Epithelial cell of prostate (primary cell): ENCODE results near the gene CHST2.

Experiments used
- DNase-seq: peaks from one replicate; pipeline ENCODE4 v3.0.0-alpha.2; 2011; ENCODE audit warnings: low read depth, low spot score
- H3K27ac ChIP-seq: fragments of 450-650 bp; 2 replicates; pipeline ENCODE4 v1.5.1; 2017; ENCODE audit warnings: mild to moderate bottlenecking

CHST2 gene

GRCh38 chr3:143128227-143128955 lies 8.8 kb downstream of the CHST2 start:
- no peak overlapping the region for H3K27ac ChIP-seq
- no peak for DNase-seq

- H3K27ac ChIP-seq = no peak overlapping the region
- DNase-seq = no peak
These were observed 12.8 kb downstream of the CHST2 start for GRCh38 chr3:143132246-143132980.

DNA sequence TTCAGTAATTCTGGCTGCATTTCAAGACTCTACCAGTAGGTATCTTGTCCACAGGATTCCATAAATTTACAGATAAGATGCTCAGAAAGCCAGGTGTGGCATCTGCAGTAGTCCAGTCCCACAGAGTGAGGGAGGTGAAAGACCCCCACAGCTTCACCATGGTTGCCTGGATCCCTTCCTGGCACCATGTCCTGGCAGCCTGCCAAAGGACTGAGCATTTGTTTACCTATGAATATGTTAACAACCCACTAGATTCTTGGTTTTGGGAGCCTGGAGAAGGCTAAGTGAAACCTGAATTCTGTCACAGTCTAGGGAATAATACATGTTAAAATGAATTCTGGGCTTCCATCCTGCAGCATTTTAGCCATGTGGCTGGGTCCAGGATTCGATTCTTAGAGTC lies 14.9 kb downstream of the CHST2 start:
- no peak overlapping the region for H3K27ac ChIP-seq
- no peak for DNase-seq

GRCh38 chr3:143135150-143135549 lies 15.6 kb downstream of the CHST2 start:
- no peak overlapping the region for H3K27ac ChIP-seq
- peak; percentile 48 for DNase-seq

- DNase-seq = no peak
- H3K27ac ChIP-seq = no peak overlapping the region
These were observed 18.0 kb downstream of the CHST2 start for GRCh38 chr3:143137435-143138036.

DNA sequence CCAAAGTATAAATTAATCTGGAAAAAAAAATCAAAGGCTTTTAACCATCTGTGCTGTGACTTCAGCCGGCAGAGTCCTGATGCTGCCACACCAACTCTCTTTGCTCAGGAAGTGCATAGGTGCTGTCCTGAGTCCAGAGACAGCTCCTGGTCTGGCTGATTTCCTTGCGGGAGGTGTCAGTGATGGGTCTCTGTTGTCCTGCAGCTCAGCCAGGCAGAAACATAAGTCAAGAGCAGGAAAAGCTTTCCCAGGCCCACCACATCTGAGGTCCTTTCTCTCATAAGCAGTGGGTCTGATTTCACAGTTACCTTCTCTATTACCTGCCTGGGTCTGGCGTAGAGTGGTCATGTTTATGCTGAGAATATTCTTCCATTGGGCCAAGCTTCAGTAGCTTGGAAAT lies 19.4 kb downstream of the CHST2 start:
- no peak overlapping the region for H3K27ac ChIP-seq
- no peak for DNase-seq

GRCh38 chr3:143139762-143140161 lies 20.2 kb downstream of the CHST2 start:
- no peak for DNase-seq
- H3K27ac ChIP-seq = peak overlapping the region; percentile 37

GRCh38 chr3:143140550-143140949 lies 21.0 kb downstream of the CHST2 start:
- H3K27ac ChIP-seq = peak overlapping the region; percentile 37
- DNase-seq = no peak

GRCh38 chr3:143142354-143142753 lies 22.8 kb downstream of the CHST2 start:
- no peak overlapping the region for H3K27ac ChIP-seq
- no peak for DNase-seq

- no peak for DNase-seq
- no peak overlapping the region for H3K27ac ChIP-seq
These were observed 26.3 kb downstream of the CHST2 start for GRCh38 chr3:143145906-143146305.

GRCh38 chr3:143146486-143147274 lies 27.1 kb downstream of the CHST2 start:
- H3K27ac ChIP-seq = no peak overlapping the region
- DNase-seq = no peak

GRCh38 chr3:143147707-143148106 lies 28.1 kb downstream of the CHST2 start:
- H3K27ac ChIP-seq = no peak overlapping the region
- DNase-seq = no peak

DNA sequence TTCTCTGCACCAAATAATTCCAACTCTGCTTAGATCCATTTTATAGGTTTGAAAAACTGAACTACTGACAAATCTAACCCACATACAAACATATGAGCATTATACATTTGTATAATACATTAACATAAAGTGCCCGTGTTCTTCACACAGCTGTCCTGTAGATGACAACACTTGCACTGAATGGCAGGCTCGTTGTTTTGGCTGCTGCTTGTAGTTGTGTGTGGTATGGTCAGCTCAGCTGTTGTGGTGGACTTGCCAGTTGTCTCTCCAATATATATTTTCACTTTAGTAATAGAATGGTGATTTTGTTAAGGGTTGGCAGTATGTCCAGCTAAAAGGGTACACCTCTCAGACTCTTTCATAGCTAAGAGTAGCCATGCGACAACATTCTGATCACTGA lies 30.5 kb downstream of the CHST2 start:
- no peak for DNase-seq
- no peak overlapping the region for H3K27ac ChIP-seq

- DNase-seq = no peak
- no peak overlapping the region for H3K27ac ChIP-seq
These were observed 31.6 kb downstream of the CHST2 start for GRCh38 chr3:143151004-143151731.

GRCh38 chr3:143152043-143152442 lies 32.5 kb downstream of the CHST2 start:
- H3K27ac ChIP-seq = no peak overlapping the region
- DNase-seq = no peak

GRCh38 chr3:143155756-143156155 lies 36.2 kb downstream of the CHST2 start:
- no peak overlapping the region for H3K27ac ChIP-seq

GRCh38 chr3:143158014-143158988 lies 38.7 kb downstream of the CHST2 start:
- H3K27ac ChIP-seq = peak overlapping the region; percentile 35
- peak; percentile 49 for DNase-seq

More at GRCh38 chr3:143155756-143156155, 36.2 kb downstream of the CHST2 start:
- no peak for DNase-seq

DNA sequence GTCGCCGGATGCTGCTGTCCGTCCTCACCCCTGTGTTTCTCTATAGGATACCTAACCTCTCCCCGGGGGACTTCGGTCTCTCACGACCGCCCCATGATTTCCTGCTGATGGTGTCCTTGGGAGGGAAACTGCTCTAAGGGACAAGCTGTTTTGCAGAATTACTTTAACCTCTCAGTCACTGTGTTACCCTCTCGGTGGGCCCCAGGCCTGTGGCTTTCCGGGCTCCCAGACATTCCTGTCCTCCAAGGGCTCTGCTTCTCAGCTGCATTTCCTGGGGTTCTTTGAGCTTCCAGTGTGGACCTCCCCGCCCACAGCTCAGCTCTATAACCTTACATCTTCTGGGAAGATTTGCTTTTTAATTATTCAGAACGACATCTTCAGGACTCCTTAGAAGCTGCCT lies 40.9 kb downstream of the CHST2 start:
- H3K27ac ChIP-seq = no peak overlapping the region
- no peak for DNase-seq
